Lower leg skin (tissue), 4 donors: ENCODE measurements around the gene GHRHR. TPM values are rescaled to one million over a fixed set of nuclear protein-coding genes. Genes with fewer than 3 reads are reported as not detected.

Experiments used
- DNase-seq, 2 donors: peaks; one replicate each; pipeline ENCODE4 v3.0.0-alpha.2; 2019; ENCODE audit warnings: low spot score in 2 of 2
- H3K4me3 ChIP-seq: fragments of 200-600 bp; sonication (generic); 2 replicates; pipeline ENCODE4 v1.5.1; 2017; ENCODE audit warnings: mild to moderate bottlenecking, low read depth; ENCODE audit not compliant: poor library complexity, severe bottlenecking
- POLR2A ChIP-seq, 2 donors: fragments of 450-650 bp; IDR thresholded peaks; one replicate each; pipeline ENCODE4 v1.6.1; 2016 to 2017; ENCODE audit warnings: antibody characterized with exemption in 2 of 2, mild to moderate bottlenecking in 1 of 2, moderate library complexity in 1 of 2
- WGBS, 2 donors: methylation state at CpG; one replicate each; pipeline ENCODE4 v1.1.5; 2018; 5-methylcytosine and 5-hydroxymethylcytosine counted together
- intact Hi-C: fragments of 100-400 bp; cut with DNase I; formaldehyde crosslinking; loops from one replicate; pipeline ENCODE4 v1.15.0; 2023; ENCODE audit warnings: low total_unique reads
- total RNA-seq, 4 donors: library from RNA; depleted of rRNA; stranded (reverse); fragments of >200 nt; gene quantifications; one replicate each; pipeline ENCODE4 v1.1.0, GENCODE V29; 2016
- TF ChIP-seq, protein P1 (sequence below), 3 donors: fragments of 450-650 bp; IDR thresholded peaks; one replicate each; pipeline ENCODE4 v1.5.1; 2016; ENCODE audit warnings: antibody characterized with exemption in 3 of 3, mild to moderate bottlenecking in 3 of 3, moderate library complexity in 2 of 3

The GHRHR gene
- not detected for total RNA-seq

DNA sequence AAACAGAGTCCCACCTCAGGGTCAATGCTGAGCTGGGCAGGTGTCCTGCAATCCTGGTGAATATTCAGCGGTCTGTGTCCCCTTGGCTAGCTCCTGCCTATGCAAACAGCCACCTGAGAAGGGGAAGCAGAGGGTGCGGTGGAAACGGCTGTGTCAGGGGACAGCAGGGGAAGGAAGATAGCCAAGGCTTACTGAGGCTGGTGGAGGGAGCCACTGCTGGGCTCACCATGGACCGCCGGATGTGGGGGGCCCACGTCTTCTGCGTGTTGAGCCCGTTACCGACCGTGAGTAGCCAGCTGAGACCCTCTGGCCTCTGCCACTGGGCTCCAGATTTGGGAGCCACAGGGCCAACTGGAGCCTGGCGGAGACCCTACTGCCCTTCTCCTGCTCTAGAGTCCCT is at the start of gene GHRHR:
GHRHR (plus strand) TSS at position 112 of the 400 bp plus-strand sequence; CDS start at position 228, 116 bp downstream.
- H3K4me3 ChIP-seq = no peak within 1 kb of the TSS
- TF ChIP-seq, protein P1, sequence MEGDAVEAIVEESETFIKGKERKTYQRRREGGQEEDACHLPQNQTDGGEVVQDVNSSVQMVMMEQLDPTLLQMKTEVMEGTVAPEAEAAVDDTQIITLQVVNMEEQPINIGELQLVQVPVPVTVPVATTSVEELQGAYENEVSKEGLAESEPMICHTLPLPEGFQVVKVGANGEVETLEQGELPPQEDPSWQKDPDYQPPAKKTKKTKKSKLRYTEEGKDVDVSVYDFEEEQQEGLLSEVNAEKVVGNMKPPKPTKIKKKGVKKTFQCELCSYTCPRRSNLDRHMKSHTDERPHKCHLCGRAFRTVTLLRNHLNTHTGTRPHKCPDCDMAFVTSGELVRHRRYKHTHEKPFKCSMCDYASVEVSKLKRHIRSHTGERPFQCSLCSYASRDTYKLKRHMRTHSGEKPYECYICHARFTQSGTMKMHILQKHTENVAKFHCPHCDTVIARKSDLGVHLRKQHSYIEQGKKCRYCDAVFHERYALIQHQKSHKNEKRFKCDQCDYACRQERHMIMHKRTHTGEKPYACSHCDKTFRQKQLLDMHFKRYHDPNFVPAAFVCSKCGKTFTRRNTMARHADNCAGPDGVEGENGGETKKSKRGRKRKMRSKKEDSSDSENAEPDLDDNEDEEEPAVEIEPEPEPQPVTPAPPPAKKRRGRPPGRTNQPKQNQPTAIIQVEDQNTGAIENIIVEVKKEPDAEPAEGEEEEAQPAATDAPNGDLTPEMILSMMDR (IDR thresholded peaks at IDR 0.05) = no peak
- no peak for TF ChIP-seq POLR2A (IDR thresholded peaks at IDR 0.05)
- intact Hi-C loops = no loop called here
- no peak for DNase-seq
- 89% methylated on average over 11 of the region's 11 CpGs for WGBS, 2 donors

DNA sequence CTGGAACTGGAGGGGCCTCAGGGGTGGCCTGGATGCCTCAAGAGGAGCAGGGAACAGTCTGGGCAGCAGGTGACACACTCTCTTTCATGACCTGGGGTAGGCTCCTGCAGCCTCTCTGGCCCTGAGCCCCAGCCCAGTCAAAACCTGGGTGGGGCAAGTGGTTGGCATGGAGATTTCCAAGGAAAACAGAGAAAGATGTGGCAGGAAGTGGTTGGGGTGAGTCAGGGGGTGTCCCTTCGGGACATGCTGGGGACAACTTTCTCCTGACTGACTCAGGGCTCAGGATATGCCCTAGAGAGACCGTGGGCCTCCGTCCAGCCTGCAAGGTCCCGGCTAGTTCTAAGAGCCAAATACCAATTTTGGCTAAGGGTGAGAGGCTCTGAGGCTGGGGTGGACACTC is 49.2 kb upstream of the GHRHR start:
- 41 to 42% methylated on average over 4 of the region's 4 CpGs for WGBS, 2 donors
- H3K4me3 ChIP-seq = no peak overlapping the region
- peak in 1 of 2 donors; percentile 90 for DNase-seq
- TF ChIP-seq, protein P1 (IDR thresholded peaks at IDR 0.05) = no peak
- TF ChIP-seq POLR2A (IDR thresholded peaks at IDR 0.05) = no peak
- intact Hi-C loops = no loop called here

DNA sequence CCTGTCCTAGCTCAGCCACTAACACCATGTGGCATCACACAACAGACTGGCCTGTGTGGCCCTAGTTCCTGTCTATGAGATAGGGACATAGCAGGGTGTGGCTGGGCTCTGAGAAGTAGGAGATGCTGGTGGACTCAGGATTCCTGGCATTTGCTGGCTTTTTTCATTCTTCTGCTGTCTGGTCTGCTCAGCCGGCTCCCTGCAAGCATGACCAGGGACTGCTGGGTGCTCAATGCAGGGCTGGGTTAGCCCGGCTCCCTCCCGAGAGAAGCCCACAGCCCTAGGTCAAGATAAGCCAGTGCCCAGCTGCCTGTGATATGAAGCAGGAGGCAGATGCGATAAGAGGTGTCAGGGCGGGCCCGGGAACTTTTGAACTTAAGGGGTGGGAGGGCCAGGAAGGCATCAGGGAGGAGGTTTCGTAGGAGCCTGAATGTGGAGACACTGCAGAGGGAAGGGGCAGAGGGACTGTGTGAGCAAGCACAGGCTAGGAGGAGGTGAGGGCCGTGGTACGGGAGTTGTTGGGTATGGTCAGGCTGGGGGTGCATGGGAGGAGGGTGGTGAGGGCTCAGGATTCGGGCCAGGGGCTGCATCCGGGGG is 48.6 kb upstream of the GHRHR start:
- TF ChIP-seq, protein P1 (IDR thresholded peaks at IDR 0.05) = no peak
- no peak for TF ChIP-seq POLR2A (IDR thresholded peaks at IDR 0.05)
- intact Hi-C loops = no loop called here
- 56 to 64% methylated on average over 11 of the region's 11 CpGs for WGBS, 2 donors
- no peak for DNase-seq
- H3K4me3 ChIP-seq = peak overlapping the region; percentile 0

DNA sequence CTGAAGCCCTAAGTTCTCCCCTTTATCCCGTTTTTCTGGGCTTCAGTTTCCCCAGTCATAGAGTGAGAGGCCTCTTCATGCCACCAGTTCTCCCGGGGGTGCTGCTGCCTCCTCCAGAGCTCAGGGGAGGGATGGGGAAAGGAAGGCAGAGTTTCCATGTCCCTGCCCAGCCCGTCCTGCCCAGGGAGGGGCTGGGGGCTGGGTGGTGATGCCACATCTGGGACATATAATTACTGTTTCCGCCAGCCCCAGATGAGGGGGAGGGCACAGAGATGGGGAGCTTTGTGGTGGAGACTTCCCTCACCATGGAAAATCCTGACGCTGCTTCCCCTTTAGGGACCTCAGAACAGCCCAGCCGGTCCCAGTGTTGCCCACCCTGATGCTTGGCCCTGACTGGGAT is 48.0 kb upstream of the GHRHR start:
- peak overlapping the region; percentile 0 for H3K4me3 ChIP-seq
- 37 to 47% methylated on average over 6 of the region's 6 CpGs for WGBS, 2 donors
- intact Hi-C loops = no loop called here
- DNase-seq = no peak
- TF ChIP-seq, protein P1 (IDR thresholded peaks at IDR 0.05) = no peak
- TF ChIP-seq POLR2A (IDR thresholded peaks at IDR 0.05) = no peak

DNA sequence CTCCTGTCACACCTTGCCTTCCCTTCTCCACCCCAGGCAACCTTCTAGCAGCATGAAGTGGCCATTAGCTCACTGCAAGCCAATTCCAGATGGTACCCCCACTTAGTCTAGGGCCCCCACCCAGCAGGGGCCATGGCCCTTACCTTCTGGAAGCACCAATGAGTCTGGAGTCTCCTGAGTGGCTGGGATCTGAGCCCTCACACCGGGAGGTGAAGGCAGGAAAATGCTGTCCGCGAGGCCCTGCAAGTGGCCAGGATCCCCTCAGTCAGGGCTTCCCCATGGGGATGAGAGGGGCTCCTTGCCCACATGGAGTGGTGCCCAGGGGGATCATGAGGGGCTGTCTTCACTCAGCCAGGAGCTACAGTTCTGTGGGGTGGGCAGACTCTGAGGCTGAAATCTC is 47.5 kb upstream of the GHRHR start:
- intact Hi-C loops = no loop called here

More for the DNA sequence above, 47.5 kb upstream of the GHRHR start:
- TF ChIP-seq, protein P1 (IDR thresholded peaks at IDR 0.05) = no peak
- no peak for TF ChIP-seq POLR2A (IDR thresholded peaks at IDR 0.05)
- WGBS, 2 donors = 50 to 67% methylated on average over 1 to 3 of the region's 3 CpGs
- DNase-seq = no peak
- H3K4me3 ChIP-seq = no peak overlapping the region
